Spleen (tissue), 7 donors: Measurements from ENCODE around the gene NYAP1.

Source experiments
- CTCF ChIP-seq, 11 experiments: fragments of 200-600 bp in 7 of 11; fragments of 450-650 bp in 4 of 11; sonication (generic) in 4 of 11; IDR thresholded peaks in 8 of 11; conservative IDR thresholded peaks in 3 of 11; 1 replicate in 7 of 11; 2 replicates in 4 of 11; pipeline versions ENCODE4 v1.4.0 to v1.8.0; 2016 to 2021; ENCODE audit warnings: antibody characterized with exemption in 11 of 11, inconsistent platforms in 4 of 11, mild to moderate bottlenecking in 1 of 11
- POLR2A ChIP-seq, 3 donors: fragments of 450-650 bp; IDR thresholded peaks; one replicate each; pipeline ENCODE4 v1.5.1; 2017; ENCODE audit warnings: antibody characterized with exemption in 3 of 3, mild to moderate bottlenecking in 1 of 3
- donor health status: DM: no; HTN: no; CAD: no; lungs with moderate emphysema.
- donor health status: DM: no; HTN: no; CAD: no.
- donor health status: DM: no; HTN: no; CAD: no.

- TF ChIP-seq CTCF (IDR thresholded peaks at IDR 0.05 in 8 of 11, conservative IDR thresholded peaks at IDR 0.05 in 3 of 11): no peak
- no peak for TF ChIP-seq POLR2A (IDR thresholded peaks at IDR 0.05)
Measured at GRCh38 chr7:100444311-100445278, 39.1 kb upstream of the NYAP1 start.
